BE2C (cell line): Measurements from ENCODE around the gene POC1A.

Source experiments
- DNase-seq: peaks from one replicate; pipeline ENCODE4 v3.0.0-alpha.2; 2020
- H3K27me3 ChIP-seq: fragments of 250-450 bp; sonication (Bioruptor Pico); 2 replicates; pipeline ENCODE4 v1.5.1; 2020; ENCODE audit warnings: mild to moderate bottlenecking
- H3K36me3 ChIP-seq: fragments of 250-450 bp; sonication (Bioruptor Pico); 2 replicates; pipeline ENCODE4 v1.5.1; 2020; ENCODE audit warnings: mild to moderate bottlenecking
- H3K4me1 ChIP-seq: fragments of 250-450 bp; sonication (Bioruptor Pico); 2 replicates; pipeline ENCODE4 v1.5.1; 2020
- H3K4me3 ChIP-seq: 2 replicates; pipeline ENCODE4 v1.5.1; 2011; ENCODE audit warnings: low read depth, low read length
- H3K9me3 ChIP-seq: fragments of 250-450 bp; sonication (Bioruptor Pico); 2 replicates; pipeline ENCODE4 v1.5.1; 2020
- TF ChIP-seq, protein P1 (sequence below): IDR thresholded peaks from 2 replicates; pipeline ENCODE4 v1.5.1; 2012; ENCODE audit warnings: mild to moderate bottlenecking, low read depth, low read length

The POC1A gene

GRCh38 chr3:52135332-52135731 lies 18.9 kb downstream of the POC1A start:
- H3K4me1 ChIP-seq = no peaks in the 10 kb centered on the region

DNA sequence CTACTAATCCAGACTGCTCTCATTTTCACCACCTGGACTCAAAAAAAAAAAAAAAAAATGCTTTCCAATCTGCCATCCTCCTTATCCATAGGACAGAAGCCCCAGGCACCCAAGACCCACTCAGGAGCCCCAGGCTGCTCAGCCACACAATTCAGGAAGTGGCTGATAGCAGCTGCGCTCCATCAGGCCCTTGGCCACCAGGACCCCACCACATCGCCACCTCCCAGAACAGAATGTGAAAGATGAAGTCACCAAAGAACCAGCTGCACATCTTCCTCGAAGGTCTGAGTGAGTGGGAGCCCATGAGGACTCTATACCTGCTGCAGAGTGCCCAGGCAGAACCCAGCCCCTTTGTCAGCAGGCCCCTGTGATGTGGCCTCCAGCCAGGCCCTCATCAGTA lies 19.5 kb downstream of the POC1A start:
- TF ChIP-seq, protein P1, sequence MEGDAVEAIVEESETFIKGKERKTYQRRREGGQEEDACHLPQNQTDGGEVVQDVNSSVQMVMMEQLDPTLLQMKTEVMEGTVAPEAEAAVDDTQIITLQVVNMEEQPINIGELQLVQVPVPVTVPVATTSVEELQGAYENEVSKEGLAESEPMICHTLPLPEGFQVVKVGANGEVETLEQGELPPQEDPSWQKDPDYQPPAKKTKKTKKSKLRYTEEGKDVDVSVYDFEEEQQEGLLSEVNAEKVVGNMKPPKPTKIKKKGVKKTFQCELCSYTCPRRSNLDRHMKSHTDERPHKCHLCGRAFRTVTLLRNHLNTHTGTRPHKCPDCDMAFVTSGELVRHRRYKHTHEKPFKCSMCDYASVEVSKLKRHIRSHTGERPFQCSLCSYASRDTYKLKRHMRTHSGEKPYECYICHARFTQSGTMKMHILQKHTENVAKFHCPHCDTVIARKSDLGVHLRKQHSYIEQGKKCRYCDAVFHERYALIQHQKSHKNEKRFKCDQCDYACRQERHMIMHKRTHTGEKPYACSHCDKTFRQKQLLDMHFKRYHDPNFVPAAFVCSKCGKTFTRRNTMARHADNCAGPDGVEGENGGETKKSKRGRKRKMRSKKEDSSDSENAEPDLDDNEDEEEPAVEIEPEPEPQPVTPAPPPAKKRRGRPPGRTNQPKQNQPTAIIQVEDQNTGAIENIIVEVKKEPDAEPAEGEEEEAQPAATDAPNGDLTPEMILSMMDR = no peak
- Histone ChIP-seq H3K36me3 (no peaks in the 10 kb centered on the region), H3K4me3 (no peak overlapping the region), H3K9me3 (no peaks in the 10 kb centered on the region), H3K4me1 (no peaks in the 10 kb centered on the region), H3K27me3 (no peaks in the 10 kb centered on the region)
- DNase-seq = no peak

More at GRCh38 chr3:52135332-52135731, 18.9 kb downstream of the POC1A start:
- no peaks in the 10 kb centered on the region for H3K9me3 ChIP-seq
- H3K27me3 ChIP-seq = no peaks in the 10 kb centered on the region
- DNase-seq = no peak
- H3K36me3 ChIP-seq = no peaks in the 10 kb centered on the region
- TF ChIP-seq, protein P1 = no peak
- H3K4me3 ChIP-seq = no peak overlapping the region

DNA sequence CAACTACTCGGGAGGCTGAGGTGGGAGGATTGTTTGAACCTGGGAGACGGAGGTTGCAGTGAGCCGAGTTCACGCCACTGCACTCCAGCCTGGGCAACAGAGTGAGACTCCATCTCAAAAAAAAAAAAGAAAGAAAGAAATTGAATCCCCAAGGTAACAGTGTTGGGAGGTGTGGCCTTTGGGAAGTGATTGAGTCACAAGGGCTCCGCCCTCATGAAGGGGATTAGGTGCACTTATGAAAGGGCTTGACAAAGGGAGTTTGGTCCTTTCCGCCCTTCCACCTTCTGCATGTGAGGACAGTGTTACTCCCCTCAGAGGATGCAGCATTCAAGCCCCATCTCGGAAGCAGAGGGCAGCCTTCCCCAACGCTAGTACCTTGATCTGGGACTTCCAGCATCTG lies 21.3 kb downstream of the POC1A start:
- no peak overlapping the region for H3K4me3 ChIP-seq
- no peaks in the 10 kb centered on the region for H3K36me3 ChIP-seq
- no peaks in the 10 kb centered on the region for H3K27me3 ChIP-seq
- no peak for DNase-seq
- TF ChIP-seq, protein P1 = no peak
- no peaks in the 10 kb centered on the region for H3K9me3 ChIP-seq
- H3K4me1 ChIP-seq = peaks cover 4% of the 10 kb centered on the region

DNA sequence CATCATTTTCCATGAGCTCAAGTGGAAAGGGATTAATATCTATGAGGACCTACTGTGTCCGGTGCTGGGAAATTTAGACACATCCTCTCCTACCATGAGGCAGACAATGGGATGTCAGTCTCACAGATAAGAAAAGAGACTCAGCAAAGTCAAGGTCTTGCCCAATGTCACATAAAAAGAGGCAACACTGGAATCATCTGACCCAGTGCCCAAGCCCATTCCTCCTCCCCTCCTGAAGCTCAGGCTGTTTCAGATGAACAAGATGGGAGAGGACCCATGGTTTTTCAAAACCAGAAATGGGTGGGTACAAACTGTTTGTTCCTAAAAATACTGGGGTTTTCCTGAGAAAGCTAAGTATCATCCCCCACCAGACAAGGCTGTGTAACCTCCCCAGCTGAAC lies 22.2 kb downstream of the POC1A start:
- Histone ChIP-seq H3K36me3 (no peaks in the 10 kb centered on the region), H3K9me3 (no peaks in the 10 kb centered on the region), H3K4me1 (peaks cover 4% of the 10 kb centered on the region), H3K4me3 (no peak overlapping the region), H3K27me3 (no peaks in the 10 kb centered on the region)
- no peak for DNase-seq
- TF ChIP-seq, protein P1 = no peak

DNA sequence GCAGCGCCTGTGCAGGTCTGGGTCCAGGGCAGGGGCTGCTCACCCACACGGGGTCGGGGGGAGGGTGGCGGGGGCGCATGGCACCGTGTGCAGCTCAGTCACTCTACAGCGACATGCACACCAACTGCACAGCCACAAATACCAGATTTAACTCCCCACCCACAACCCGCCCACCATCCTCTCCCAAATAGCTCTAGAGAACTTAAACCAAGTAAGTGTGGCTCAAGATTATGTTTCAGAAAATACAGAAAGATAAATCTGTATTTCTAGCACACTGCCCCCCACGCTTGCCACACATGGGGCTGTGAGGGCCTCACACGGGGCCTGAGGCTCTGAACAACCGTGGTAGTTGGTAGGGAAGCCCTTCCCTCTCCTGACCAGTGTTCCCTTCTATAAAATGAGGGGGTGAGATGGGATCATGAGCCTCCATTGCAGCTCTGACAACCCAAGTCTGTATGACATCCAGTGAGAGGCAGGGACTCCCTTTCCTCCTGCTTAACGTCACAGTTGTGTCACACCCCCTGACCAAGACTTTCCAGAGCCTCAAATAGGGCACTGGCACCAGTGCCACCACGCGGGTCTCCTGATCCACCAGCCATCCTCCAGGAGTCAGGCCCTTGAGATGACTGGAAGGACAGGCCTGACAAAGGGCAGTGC lies 23.1 kb downstream of the POC1A start:
- Histone ChIP-seq H3K4me1 (peaks cover 4% of the 10 kb centered on the region), H3K4me3 (no peak overlapping the region), H3K36me3 (no peaks in the 10 kb centered on the region), H3K9me3 (no peaks in the 10 kb centered on the region), H3K27me3 (no peaks in the 10 kb centered on the region)
- DNase-seq = no peak
- TF ChIP-seq, protein P1 = no peak

- peak; percentile 54 for DNase-seq
- no peaks in the 10 kb centered on the region for H3K9me3 ChIP-seq
- TF ChIP-seq, protein P1 = 0 out of 2 replicates have a peak, but pooled peaks have one; percentile 10
- no peaks in the 10 kb centered on the region for H3K36me3 ChIP-seq
- H3K4me1 ChIP-seq = peaks cover 4% of the 10 kb centered on the region
- no peak overlapping the region for H3K4me3 ChIP-seq
- H3K27me3 ChIP-seq = no peaks in the 10 kb centered on the region
Measured at GRCh38 chr3:52128118-52128683, 26.0 kb downstream of the POC1A start.
